Calu3 (cell line): Measurements from ENCODE around the gene SLC22A13. TPM values are rescaled to one million over a fixed set of nuclear protein-coding genes. Genes with fewer than 3 reads are reported as not detected.

Experiments used
- BruUV-seq: library from RNA; stranded (reverse); fragments of 400-500 nt; replicated peaks from 2 replicates; lab custom pipeline; 2021; lab: Mats Ljungman, UMichigan
- CTCF ChIA-PET: fragments of 300-600 bp; sonication (Branson Sonifier 250); formaldehyde crosslinking; loops from one replicate; lab custom pipeline; 2022; ENCODE audit warnings: antibody characterized with exemption; lab: Charles Lee
- DNase-seq: peaks from one replicate; pipeline ENCODE4 v3.0.0; 2022
- H3K27ac Mint-ChIP-seq: one replicate; pipeline ENCODE4 v1.8.0; 2022; ENCODE audit warnings: mixed read lengths; ENCODE audit not compliant: unreplicated experiment
- H3K27me3 Mint-ChIP-seq: one replicate; pipeline ENCODE4 v1.8.0; 2022; ENCODE audit warnings: mixed read lengths; ENCODE audit not compliant: unreplicated experiment
- H3K36me3 Mint-ChIP-seq: one replicate; pipeline ENCODE4 v1.8.0; 2022; ENCODE audit warnings: mild to moderate bottlenecking, moderate library complexity, mixed read lengths; ENCODE audit not compliant: insufficient read depth, unreplicated experiment
- H3K4me1 Mint-ChIP-seq: one replicate; pipeline ENCODE4 v1.8.0; 2022; ENCODE audit warnings: mild to moderate bottlenecking, low read depth, mixed read lengths; ENCODE audit not compliant: unreplicated experiment
- H3K4me3 Mint-ChIP-seq: one replicate; pipeline ENCODE4 v1.8.0; 2022; ENCODE audit warnings: mild to moderate bottlenecking, low read depth, moderate library complexity, mixed read lengths; ENCODE audit not compliant: unreplicated experiment
- H3K9me3 Mint-ChIP-seq: one replicate; pipeline ENCODE4 v1.8.0; 2022; ENCODE audit warnings: low read depth, mixed read lengths; ENCODE audit not compliant: unreplicated experiment
- intact Hi-C: fragments of 100-400 bp; cut with micrococcal nuclease; formaldehyde crosslinking; loops from one replicate; pipeline ENCODE4 v1.10.0; 2022; ENCODE audit not compliant: unreplicated experiment
- total RNA-seq: library from RNA; stranded (reverse); gene quantifications from 2 replicates; pipeline ENCODE4 v1.2.3, GENCODE V29; 2022
- TF ChIP-seq, protein P1 (sequence below): fragments of 200-600 bp; IDR thresholded peaks from one replicate; pipeline ENCODE4 v1.8.0; 2022; ENCODE audit warnings: antibody characterized with exemption; ENCODE audit not compliant: unreplicated experiment

SLC22A13 gene
- total RNA-seq, 1 experiment from 2014 or later = 3.5 TPM

DNA sequence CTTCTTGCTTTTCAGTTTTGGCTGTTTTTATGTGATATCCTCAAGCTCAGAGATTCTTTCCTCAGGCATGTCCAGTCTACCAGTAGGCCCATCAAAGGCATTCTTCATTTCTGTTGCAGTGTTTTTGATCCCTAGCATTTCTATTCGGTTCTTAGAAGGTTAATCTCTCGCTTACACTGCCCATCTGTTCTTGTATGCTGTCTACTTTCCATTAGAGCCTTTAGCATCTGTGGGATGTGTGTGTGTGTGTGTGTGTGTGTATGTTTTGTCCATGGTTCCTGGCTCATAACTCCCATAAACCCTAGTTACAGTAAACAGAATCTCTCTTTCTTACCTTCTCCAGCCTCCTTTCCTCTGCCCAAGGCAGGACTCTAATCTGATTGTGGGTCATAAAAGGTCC, 5.1 kb upstream of the SLC22A13 start:
- BruUV-seq = no TSS peak
- TF ChIP-seq, protein P1, sequence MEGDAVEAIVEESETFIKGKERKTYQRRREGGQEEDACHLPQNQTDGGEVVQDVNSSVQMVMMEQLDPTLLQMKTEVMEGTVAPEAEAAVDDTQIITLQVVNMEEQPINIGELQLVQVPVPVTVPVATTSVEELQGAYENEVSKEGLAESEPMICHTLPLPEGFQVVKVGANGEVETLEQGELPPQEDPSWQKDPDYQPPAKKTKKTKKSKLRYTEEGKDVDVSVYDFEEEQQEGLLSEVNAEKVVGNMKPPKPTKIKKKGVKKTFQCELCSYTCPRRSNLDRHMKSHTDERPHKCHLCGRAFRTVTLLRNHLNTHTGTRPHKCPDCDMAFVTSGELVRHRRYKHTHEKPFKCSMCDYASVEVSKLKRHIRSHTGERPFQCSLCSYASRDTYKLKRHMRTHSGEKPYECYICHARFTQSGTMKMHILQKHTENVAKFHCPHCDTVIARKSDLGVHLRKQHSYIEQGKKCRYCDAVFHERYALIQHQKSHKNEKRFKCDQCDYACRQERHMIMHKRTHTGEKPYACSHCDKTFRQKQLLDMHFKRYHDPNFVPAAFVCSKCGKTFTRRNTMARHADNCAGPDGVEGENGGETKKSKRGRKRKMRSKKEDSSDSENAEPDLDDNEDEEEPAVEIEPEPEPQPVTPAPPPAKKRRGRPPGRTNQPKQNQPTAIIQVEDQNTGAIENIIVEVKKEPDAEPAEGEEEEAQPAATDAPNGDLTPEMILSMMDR = no peak
- Mint-ChIP-seq H3K4me1 (no peaks in the 10 kb centered on the region), H3K27ac (no peak overlapping the region), H3K4me3 (no peak overlapping the region), H3K36me3 (peaks cover 12% of the 10 kb centered on the region), H3K27me3 (no peaks in the 10 kb centered on the region), H3K9me3 (no peaks in the 10 kb centered on the region)
- intact Hi-C loops = no loop called here
- CTCF ChIA-PET = interaction anchor here (0.9 kb wide), 1 partner anchor 38 kb away, joined by 3 read pairs; no protein-coding TSS in a partner anchor
- DNase-seq = no peak

DNA sequence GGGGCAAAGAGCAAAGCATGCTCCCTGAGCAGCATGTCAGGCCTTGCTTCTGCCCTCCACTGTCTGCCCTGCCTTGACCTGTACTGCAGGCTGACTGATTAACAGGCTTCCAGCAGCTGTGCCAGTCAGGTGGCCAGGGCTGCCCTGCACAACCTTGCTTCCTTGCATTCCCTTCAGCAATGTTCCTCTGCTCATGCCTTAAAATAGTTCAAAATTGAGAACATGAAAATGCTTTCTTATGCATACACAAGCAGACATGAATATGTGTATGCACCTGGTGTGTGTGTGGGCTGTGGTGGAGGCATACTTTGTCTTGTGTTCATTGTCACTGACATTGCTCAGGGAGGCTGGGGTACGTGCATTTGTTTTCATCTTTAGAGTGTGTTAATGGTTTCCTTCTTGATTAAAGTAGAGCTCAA, 1.2 kb upstream of the SLC22A13 start:
- H3K27ac Mint-ChIP-seq = no peak overlapping the region
- intact Hi-C loops = no loop called here
- TF ChIP-seq, protein P1 = no peak
- H3K4me1 Mint-ChIP-seq = no peaks in the 10 kb centered on the region
- CTCF ChIA-PET = interaction anchor here (1.0 kb wide), 1 partner anchor 34 kb away, joined by 3 read pairs; no protein-coding TSS in a partner anchor
- no peak for DNase-seq
- no peak overlapping the region for H3K4me3 Mint-ChIP-seq
- BruUV-seq = no TSS peak
- H3K27me3 Mint-ChIP-seq = no peaks in the 10 kb centered on the region
- peaks cover 7% of the 10 kb centered on the region for H3K36me3 Mint-ChIP-seq
- no peaks in the 10 kb centered on the region for H3K9me3 Mint-ChIP-seq

DNA sequence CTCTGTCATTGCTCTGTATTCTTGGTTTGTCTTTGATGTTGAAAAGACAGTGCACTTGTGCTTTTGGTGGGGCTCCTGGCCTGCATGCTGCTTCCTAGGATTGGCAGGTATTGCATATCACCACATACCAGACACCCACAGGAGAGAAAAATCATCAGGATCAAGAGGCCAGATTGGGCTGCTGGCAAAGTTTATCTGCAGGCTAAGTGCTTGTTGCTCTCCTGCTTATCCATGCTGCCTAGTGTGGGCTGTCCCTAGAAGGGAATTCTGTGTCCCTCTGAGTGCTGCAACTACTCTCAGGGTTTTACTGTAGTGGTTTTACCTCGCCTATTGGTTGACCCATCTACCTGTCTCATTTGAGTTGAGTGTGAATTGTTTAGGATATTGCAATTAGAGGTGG, 833 bp upstream of the SLC22A13 start:
- CTCF ChIA-PET = interaction anchor here (1.0 kb wide), 1 partner anchor 33 kb away, joined by 3 read pairs; no protein-coding TSS in a partner anchor
- H3K27me3 Mint-ChIP-seq = no peaks in the 10 kb centered on the region
- TF ChIP-seq, protein P1 = no peak
- no peak overlapping the region for H3K4me3 Mint-ChIP-seq
- DNase-seq = no peak
- no peaks in the 10 kb centered on the region for H3K4me1 Mint-ChIP-seq
- no peak overlapping the region for H3K27ac Mint-ChIP-seq
- peaks cover 7% of the 10 kb centered on the region for H3K36me3 Mint-ChIP-seq
- no peaks in the 10 kb centered on the region for H3K9me3 Mint-ChIP-seq
- BruUV-seq = no TSS peak
- intact Hi-C loops = no loop called here

DNA sequence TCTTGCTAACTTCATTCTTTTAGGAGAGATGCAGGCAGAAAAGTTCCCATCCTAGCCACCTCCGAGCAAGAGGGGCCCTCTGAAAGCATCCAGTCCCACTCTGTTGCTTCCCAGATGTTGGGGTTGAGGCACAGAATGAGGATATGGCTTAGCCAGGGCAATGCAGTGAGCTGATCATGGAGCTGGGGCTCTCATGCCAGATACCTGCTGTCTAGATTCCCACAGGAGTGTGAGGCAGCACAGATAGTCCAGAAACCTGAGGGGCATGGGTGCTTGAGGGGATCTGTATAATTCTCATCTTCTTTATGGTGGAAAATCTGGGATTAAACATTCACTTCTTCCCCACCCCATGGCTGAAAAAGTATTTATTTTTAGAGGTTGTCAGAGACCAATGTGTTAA, 1.2 kb downstream of the SLC22A13 start:
- Mint-ChIP-seq H3K36me3 (no peaks in the 10 kb centered on the region), H3K27me3 (no peaks in the 10 kb centered on the region), H3K4me1 (no peaks in the 10 kb centered on the region), H3K27ac (no peak overlapping the region), H3K9me3 (no peaks in the 10 kb centered on the region), H3K4me3 (no peak overlapping the region)
- no peak for DNase-seq
- TF ChIP-seq, protein P1 = no peak
- intact Hi-C loops = no loop called here
- CTCF ChIA-PET = no interaction called here
- no TSS peak for BruUV-seq
